ENCODE measurements around the gene HSF2.

DNA sequence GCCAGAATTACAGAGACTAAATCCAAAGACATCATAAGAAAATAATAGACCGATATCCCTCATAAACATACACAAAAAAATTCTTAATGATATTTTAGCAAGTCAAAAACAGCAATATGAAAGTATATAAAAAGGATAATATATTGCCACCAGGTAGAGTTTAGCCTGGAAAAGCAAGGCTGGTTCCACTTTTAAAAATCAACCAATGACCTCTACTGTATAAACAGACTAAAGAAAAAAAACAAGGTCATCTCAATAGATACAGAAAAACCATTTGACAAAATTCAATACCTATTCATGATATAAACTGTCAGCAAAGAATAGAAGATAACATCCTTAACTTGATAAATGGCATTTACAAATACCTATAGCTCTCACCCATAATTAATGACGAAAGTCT, 62.4 kb downstream of the HSF2 start:
- TF ChIP-seq CTCF (conservative IDR thresholded peaks at IDR 0.05; ENCODE audit: low read depth in 2 of 2) (no peak), EZH2phosphoT487 (IDR thresholded peaks at IDR 0.05; ENCODE audit: unreplicated experiment) (no peak), NANOG (IDR thresholded peaks at IDR 0.05; ENCODE audit: borderline replicate concordance) (no peak), STAT1 (IDR thresholded peaks at IDR 0.05; ENCODE audit: unreplicated experiment) (no peak), EZH2 (IDR thresholded peaks at IDR 0.05; ENCODE audit: low read depth, unreplicated experiment) (no peak)
- TF ChIP-seq, protein P1, sequence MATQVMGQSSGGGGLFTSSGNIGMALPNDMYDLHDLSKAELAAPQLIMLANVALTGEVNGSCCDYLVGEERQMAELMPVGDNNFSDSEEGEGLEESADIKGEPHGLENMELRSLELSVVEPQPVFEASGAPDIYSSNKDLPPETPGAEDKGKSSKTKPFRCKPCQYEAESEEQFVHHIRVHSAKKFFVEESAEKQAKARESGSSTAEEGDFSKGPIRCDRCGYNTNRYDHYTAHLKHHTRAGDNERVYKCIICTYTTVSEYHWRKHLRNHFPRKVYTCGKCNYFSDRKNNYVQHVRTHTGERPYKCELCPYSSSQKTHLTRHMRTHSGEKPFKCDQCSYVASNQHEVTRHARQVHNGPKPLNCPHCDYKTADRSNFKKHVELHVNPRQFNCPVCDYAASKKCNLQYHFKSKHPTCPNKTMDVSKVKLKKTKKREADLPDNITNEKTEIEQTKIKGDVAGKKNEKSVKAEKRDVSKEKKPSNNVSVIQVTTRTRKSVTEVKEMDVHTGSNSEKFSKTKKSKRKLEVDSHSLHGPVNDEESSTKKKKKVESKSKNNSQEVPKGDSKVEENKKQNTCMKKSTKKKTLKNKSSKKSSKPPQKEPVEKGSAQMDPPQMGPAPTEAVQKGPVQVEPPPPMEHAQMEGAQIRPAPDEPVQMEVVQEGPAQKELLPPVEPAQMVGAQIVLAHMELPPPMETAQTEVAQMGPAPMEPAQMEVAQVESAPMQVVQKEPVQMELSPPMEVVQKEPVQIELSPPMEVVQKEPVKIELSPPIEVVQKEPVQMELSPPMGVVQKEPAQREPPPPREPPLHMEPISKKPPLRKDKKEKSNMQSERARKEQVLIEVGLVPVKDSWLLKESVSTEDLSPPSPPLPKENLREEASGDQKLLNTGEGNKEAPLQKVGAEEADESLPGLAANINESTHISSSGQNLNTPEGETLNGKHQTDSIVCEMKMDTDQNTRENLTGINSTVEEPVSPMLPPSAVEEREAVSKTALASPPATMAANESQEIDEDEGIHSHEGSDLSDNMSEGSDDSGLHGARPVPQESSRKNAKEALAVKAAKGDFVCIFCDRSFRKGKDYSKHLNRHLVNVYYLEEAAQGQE (IDR thresholded peaks at IDR 0.05; ENCODE audit: unreplicated experiment), result no peak
